Neural cell (in vitro differentiated cells): Measurements from ENCODE around the gene NGDN.

Experiments used
- CTCF ChIP-seq: fragments of 450-650 bp; IDR thresholded peaks from 2 replicates; pipeline ENCODE4 v1.5.1; 2014; ENCODE audit warnings: antibody characterized with exemption, mild to moderate bottlenecking, moderate library complexity; ENCODE audit not compliant: poor library complexity, severe bottlenecking
- EP300 ChIP-seq: fragments of 450-650 bp; conservative IDR thresholded peaks from 2 replicates; pipeline ENCODE4 v1.6.1; 2014; ENCODE audit warnings: antibody characterized with exemption, mild to moderate bottlenecking, moderate library complexity; ENCODE audit not compliant: poor library complexity, severe bottlenecking
- EZH2 ChIP-seq: fragments of 200-600, 300-800 bp; shearing (Covaris generic), sonication (generic); IDR thresholded peaks from 2 replicates; pipeline ENCODE4 v1.6.1; 2014; ENCODE audit warnings: antibody characterized with exemption, low read length, borderline replicate concordance, mild to moderate bottlenecking; ENCODE audit not compliant: insufficient read depth, poor library complexity, severe bottlenecking
- MXI1 ChIP-seq: fragments of 450-650 bp; conservative IDR thresholded peaks from 2 replicates; pipeline ENCODE4 v1.6.1; 2014; ENCODE audit warnings: antibody characterized with exemption, mild to moderate bottlenecking; ENCODE audit not compliant: poor library complexity, severe bottlenecking
- POLR2AphosphoS5 ChIP-seq: IDR thresholded peaks from 2 replicates; pipeline ENCODE4 v1.6.1; 2012
- RAD21 ChIP-seq: fragments of 450-650 bp; conservative IDR thresholded peaks from 2 replicates; pipeline ENCODE4 v1.6.1; 2014; ENCODE audit warnings: antibody characterized with exemption, mild to moderate bottlenecking, moderate library complexity
- REST ChIP-seq: IDR thresholded peaks from 2 replicates; pipeline ENCODE4 v1.6.1; 2012; ENCODE audit warnings: borderline replicate concordance
- SMC3 ChIP-seq: fragments of 450-650 bp; conservative IDR thresholded peaks from 2 replicates; pipeline ENCODE4 v1.6.1; 2014; ENCODE audit warnings: antibody characterized with exemption, mild to moderate bottlenecking, moderate library complexity; ENCODE audit not compliant: poor library complexity
- TAF1 ChIP-seq: IDR thresholded peaks from 2 replicates; pipeline ENCODE4 v1.6.1; 2012; ENCODE audit warnings: low read depth

- no peak for TF ChIP-seq RAD21
- TF ChIP-seq CTCF = no peak
- no peak for TF ChIP-seq EZH2
- TF ChIP-seq REST = no peak
- no peak for TF ChIP-seq TAF1
- no peak for TF ChIP-seq EP300
- TF ChIP-seq MXI1 = no peak
- TF ChIP-seq POLR2AphosphoS5 = no peak
- TF ChIP-seq SMC3 = no peak
Measured at GRCh38 chr14:23454445-23454856, 15.1 kb upstream of the NGDN start.
